ENCODE measurements around the gene IHH. TPM values are rescaled to one million over a fixed set of nuclear protein-coding genes. Genes with fewer than 3 reads are reported as not detected.

The IHH gene
- total RNA-seq, 1 experiment from 2014 or later = not detected

- no peak overlapping the region for H3K56ac ChIP-seq (ENCODE audit: insufficient read length, low read depth, low read length)
- H3K27me3 ChIP-seq (ENCODE audit: insufficient read depth, low read length) = peaks cover 71% of the 10 kb centered on the region
- no peaks in the 10 kb centered on the region for H3K9me3 ChIP-seq (ENCODE audit: control insufficient read depth, low read depth, low read length)
- no peak overlapping the region for H3K4me2 ChIP-seq (ENCODE audit: insufficient read depth, insufficient read length, low read length)
- H2BK120ac ChIP-seq (ENCODE audit: low read depth, low read length, poor library complexity, severe bottlenecking) = no peak overlapping the region
- no peak overlapping the region for H2BK12ac ChIP-seq (ENCODE audit: insufficient read length, low read depth, low read length)
- no peak for TF ChIP-seq CTCF (conservative IDR thresholded peaks at IDR 0.05)
- H3K23ac ChIP-seq (ENCODE audit: insufficient read length, low read depth, low read length) = no peak overlapping the region
- Mint-ChIP-seq H3K4me1 (peaks cover 29 to 42% of the 10 kb centered on the region in 2 experiments), H3K27me3 (ENCODE audit: low read depth) (peaks cover 93% of the 10 kb centered on the region), H3K9me3 (peaks cover 0 to 3% of the 10 kb centered on the region in 2 experiments; a peak in 2 of 5 replicates), H3K36me3 (ENCODE audit: insufficient read depth in 1 of 3, low read depth in 3 of 3) (no peaks in the 10 kb centered on the region), H3K4me3 (peak overlapping the region in 1 of 2 experiments; percentile 75; a peak in 3 of 5 replicates), H3K27ac (peak overlapping the region in 1 of 3 experiments; percentile 93; a peak in 1 of 7 replicates)
- no peak overlapping the region for H2BK5ac ChIP-seq (ENCODE audit: insufficient read length, low read length)
- peaks cover 3% of the 10 kb centered on the region for H3K23me2 ChIP-seq (ENCODE audit: insufficient read length, low read depth, low read length, poor library complexity, severe bottlenecking)
- H4K8ac ChIP-seq (replicated peaks; ENCODE audit: insufficient read length, low read depth, low read length) = no peak overlapping the region
- H3K4me1 ChIP-seq (ENCODE audit: insufficient read depth, low read length) = no peaks in the 10 kb centered on the region
- H4K5ac ChIP-seq (ENCODE audit: insufficient read length, low read depth, low read length) = no peak overlapping the region
- no peak overlapping the region for H3K9ac ChIP-seq (ENCODE audit: extremely low read depth, insufficient read length, low read length)
- H2BK20ac ChIP-seq (ENCODE audit: low read depth, low read length, poor library complexity, severe bottlenecking) = no peak overlapping the region
- no peak overlapping the region for H3K27ac ChIP-seq (ENCODE audit: insufficient read length, low read depth, low read length)
- H3K79me2 ChIP-seq (ENCODE audit: insufficient read depth, low read length) = no peaks in the 10 kb centered on the region
- no peak overlapping the region for H3K18ac ChIP-seq (ENCODE audit: insufficient read length, low read depth, low read length)
- no peak overlapping the region for H2AFZ ChIP-seq (ENCODE audit: low read length)
- H2BK15ac ChIP-seq (ENCODE audit: low read depth, low read length) = no peak overlapping the region
- H3K14ac ChIP-seq (ENCODE audit: insufficient read depth, low read length) = no peak overlapping the region
- H3T11ph ChIP-seq (ENCODE audit: low read length) = no peak overlapping the region
- WGBS (ENCODE audit: extremely low coverage, insufficient read length, low lambda C conversion rate) = no CpG with 5 or more reads among the region's 17 CpGs
- H2AK5ac ChIP-seq (ENCODE audit: insufficient read length, low read length) = no peak overlapping the region
- H4K91ac ChIP-seq (ENCODE audit: insufficient read length, low read depth, low read length) = no peak overlapping the region
- H4K20me1 ChIP-seq (ENCODE audit: control insufficient read depth, insufficient read depth, insufficient read length) = no peaks in the 10 kb centered on the region
- no peak for DNase-seq
- no peaks in the 10 kb centered on the region for H3K79me1 ChIP-seq (ENCODE audit: insufficient read depth, low read depth, low read length, poor library complexity, severe bottlenecking)
- no peak overlapping the region for H3K4ac ChIP-seq (ENCODE audit: low read depth, low read length)
These were observed 1.4 kb downstream of the IHH start for GRCh38 chr2:219059375-219059724.
